UCSD-AML1 (cell line): ENCODE results near the gene HOXC4.
"Not testable (repeated sequence)": the region's sequence is repeated elsewhere in the genome, so short reads cannot be mapped to it uniquely, and the experiment has no call there.

Source experiments
- DNase-seq: peaks from one replicate; lab custom pipeline; 2025; ENCODE audit not compliant: unreplicated experiment; lab: John Stamatoyannopoulos, UW

The HOXC4 gene

DNA sequence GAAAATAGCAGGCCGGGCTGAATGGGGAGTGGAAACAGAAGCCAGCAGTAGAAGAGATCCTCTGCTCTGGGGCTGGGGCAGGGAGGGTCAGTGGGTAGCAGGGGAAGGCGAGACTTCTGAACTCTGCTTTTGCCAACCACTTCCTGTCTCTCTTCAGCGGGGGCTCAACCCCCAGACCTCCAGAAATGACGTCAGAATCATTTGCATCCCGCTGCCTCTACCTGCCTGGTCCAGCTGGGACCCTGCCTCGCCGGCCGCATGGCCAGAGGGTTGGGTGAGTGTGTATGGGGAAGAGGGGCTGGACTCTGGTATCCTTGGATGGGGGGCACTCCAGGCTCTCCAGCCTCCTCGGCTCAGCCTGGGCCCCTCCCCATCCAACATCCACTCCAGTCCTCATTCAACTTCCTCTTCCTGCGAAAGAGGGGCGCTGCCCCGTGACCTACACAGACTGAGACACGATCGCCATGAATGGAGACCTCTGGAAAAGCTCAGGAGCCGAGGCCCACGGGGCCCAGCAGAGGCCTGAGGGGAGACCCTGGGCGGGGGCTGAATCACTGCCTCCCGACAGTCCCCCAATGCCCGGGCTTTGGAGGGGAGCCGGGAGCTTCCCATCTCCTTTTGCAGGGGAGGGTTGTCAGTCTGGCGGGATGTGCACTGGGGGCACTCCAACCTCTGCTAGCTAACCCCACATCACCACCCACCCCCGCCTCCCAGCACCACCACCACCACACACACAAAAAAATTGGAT lies 458 bp upstream of the HOXC4 start:
- DNase-seq: no peak

- DNase-seq: no peak
Measured at GRCh38 chr12:54054742-54055194, 1.1 kb downstream of the HOXC4 start.

GRCh38 chr12:54055552-54055951 lies 1.9 kb downstream of the HOXC4 start:
- DNase-seq: no peak

- no peak for DNase-seq
Measured at GRCh38 chr12:54056110-54056509, 2.5 kb downstream of the HOXC4 start.

DNA sequence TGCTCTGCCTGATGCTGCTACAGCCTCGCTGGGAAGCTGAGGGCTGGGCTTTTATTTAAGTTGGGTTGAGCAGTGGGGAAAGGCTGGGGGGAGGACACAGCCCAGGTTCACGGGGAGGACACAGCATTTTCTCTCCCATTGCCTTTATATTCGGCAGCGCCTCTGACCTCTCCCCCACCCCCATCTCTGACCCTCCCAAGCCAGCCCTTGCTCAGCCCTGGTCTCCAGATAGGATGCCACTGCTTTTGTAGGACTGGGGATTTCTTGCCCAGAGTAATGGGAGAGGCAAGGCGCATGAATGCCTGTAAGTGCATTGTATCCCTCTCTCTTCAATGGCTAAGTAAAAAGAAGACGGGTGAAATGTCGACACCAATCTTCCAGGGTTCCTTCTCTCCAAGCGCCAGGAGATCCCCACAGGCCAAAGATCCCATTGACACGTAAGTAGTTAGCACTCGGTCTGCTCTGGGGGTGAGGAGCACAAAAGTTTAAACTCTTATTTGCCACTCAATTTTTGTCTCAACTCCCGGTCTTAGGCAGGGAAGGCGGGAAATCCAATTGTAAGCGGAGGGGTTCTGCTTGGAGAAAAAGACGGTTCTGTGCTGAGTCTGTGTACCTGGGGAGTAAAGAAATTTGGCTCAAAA lies 4.6 kb downstream of the HOXC4 start:
- DNase-seq: no peak

DNA sequence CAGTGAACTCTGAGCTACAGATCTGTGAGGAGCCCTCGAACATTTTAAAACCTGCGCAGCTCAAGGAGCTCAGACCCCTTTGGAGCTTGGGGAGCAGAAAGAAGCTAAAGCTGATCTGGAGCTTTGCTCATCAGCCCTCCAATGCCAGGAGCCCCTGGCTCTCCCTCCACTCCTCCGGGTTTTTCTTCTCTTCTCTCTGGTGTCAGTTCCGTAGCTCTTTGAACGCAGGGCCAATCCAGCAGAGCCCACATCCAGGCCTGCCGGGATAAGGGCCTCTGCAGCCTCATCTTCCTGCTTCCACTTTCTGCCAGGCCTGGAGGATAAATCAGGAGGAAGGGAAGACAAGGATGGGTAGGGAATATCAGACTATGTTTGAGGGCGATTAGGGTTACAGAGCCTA lies 6.0 kb downstream of the HOXC4 start:
- DNase-seq: no peak

DNA sequence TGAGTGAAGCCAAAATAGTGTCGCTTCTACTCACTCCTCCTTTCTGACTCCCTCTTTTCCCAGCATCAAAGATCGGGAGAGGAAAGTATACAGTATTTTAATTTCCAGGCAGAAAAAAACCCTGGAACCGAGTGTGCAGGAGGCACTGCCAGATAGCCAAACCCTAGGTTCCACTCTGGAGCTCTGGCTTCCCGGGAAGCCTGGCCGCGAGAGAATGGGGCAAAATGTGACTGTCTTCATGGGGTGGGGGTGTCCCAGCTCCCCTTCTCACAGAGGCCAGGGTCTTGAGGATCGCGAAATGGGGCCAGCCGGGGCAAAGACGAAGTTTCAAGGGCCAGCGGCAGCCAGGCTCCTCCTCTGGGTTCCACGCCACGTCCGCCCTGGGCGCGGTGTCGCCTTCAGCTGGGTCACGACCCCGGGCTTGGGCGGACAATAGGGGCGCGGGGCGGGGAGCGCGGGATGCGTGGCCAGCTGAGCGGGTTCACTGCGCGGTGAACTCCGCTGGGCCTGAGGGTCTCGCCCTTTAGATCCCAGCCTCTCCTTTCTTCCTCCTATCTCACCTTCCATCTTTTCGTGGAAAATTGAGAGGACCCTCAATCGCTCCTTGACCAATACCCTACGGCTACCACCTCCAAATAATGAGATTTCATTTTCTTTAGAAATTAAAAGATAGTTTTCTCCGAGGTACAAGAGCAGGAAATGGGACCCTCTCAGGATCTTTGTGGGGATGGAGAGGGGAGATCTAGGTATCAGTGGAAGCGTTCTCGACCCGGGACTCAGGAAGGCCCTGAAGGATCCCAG lies 6.7 kb downstream of the HOXC4 start:
- no peak for DNase-seq

- DNase-seq: no peak
Measured at GRCh38 chr12:54060975-54061778, 7.5 kb downstream of the HOXC4 start.

DNA sequence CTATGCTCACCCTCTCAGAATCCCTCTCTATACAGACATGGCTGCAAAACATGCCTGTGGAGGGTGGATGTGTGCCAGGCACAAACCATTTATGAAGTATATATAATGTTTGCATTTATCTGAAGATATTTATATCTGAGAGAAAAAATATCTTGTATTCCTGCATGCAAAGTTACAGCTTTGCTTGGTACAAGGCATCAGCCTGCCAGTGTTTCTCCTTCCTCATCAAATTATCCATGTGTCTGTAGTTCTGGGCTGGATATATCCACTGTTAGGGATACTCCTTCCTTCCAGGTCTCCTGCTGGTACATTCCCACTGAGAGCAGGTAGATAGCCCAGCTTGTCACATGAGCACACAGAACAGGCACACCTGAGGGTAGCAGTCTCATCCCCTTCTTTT lies 12.0 kb downstream of the HOXC4 start:
- DNase-seq: no peak

DNA sequence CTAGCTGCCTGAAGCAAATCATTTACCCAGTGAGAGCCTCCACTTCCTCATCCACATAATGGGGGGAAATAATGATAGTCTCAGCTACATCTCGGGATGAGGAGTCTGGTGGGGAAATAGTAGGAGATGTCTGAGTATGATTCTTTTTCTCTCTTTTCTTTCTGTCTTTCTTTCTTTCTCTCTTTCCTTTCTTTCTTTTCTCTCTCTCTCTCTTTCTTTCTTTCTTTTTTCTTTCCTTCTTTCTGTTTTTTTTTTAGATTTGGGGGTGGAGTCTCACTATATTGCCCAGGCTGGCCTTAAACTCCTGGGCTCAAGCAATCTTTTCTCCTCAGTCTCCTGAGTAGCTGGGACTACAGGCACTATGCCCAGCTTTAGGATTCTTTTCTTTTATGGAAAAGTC lies 12.8 kb downstream of the HOXC4 start:
- DNase-seq: no peak

GRCh38 chr12:54068418-54069070 lies 14.9 kb downstream of the HOXC4 start:
- no peak for DNase-seq

- DNase-seq: no peak
Measured at GRCh38 chr12:54071942-54072341, 18.3 kb downstream of the HOXC4 start.

DNA sequence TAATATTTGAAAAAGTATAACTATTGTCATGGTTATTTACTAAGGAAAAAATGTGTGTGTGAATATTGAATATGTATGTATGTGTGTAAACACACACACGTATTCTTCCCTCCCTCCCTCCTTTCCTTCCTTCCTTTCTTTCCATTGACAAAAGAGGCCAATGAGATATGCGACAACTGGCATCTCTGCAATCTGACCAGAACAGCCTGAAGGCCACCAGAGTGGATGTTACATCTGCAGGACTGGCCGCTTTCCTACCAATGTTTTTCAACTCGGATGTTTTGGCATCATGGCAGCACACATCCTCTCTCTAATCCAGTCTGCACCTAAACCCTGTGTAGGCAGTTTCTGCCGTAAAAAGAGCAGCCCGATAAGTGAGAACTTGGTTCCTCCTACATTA lies 20.7 kb downstream of the HOXC4 start:
- DNase-seq: no peak

DNA sequence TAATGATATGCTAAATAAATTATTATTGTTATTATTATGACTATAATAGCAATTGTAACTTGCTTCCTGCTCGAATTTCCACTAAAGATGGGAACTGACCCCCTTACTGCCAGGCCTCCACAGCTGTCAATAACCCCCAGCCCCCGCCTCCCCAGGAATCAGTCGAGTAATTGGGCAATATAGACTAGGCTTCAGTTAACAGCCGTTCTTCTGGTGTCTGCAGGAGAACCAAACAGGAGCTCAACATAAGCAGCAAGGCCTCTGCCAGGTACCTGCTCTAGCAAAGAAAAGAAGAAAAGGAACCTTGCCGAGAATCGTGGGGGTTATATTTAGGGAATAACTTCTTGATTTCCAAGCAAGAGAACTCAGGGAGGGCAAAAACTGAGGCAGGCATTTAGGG lies 21.8 kb downstream of the HOXC4 start:
- no peak for DNase-seq

GRCh38 chr12:54075974-54076373 lies 22.3 kb downstream of the HOXC4 start:
- DNase-seq: no peak

GRCh38 chr12:54077843-54078242 lies 24.2 kb downstream of the HOXC4 start:
- DNase-seq: not testable (repeated sequence)

DNA sequence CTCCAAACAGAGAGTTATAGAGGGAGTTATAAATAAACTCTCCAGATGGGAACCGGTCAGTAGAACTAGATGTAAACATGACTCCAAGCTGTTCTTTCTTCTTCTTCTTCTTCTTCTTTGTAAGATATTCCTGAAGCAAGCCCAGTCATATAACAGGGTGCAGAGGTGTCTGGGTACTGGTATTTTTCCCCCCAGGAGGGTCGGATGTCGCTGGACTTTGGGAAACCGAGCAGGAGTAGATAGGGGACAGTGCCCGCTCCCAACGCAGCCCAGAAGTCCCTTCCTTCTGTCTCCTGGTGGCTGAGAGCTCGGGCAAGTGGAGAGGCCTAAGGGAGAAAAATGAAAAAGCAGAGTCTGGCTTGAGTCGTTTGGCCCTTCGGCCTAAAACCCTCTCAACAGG lies 25.5 kb downstream of the HOXC4 start:
- not testable (repeated sequence) for DNase-seq

- not testable (repeated sequence) for DNase-seq
Measured at GRCh38 chr12:54080008-54080924, 26.6 kb downstream of the HOXC4 start.

GRCh38 chr12:54081053-54081514 lies 27.4 kb downstream of the HOXC4 start:
- DNase-seq: not testable (repeated sequence)
